NCI-H2196 treated with DMSO at 0.1 percent for 48 hours (cell line): ENCODE results near the gene PIP5K1C.

Source experiments
- DNase-seq: peaks from one replicate; lab custom pipeline; 2025; ENCODE audit not compliant: unreplicated experiment; lab: John Stamatoyannopoulos, UW

PIP5K1C gene

GRCh38 chr19:3700242-3701032 lies at the start of gene PIP5K1C:
TSS of gene PIP5K1C (minus strand) at chr19:3700468. CDS start at chr19:3700390, 78 bp downstream.
- DNase-seq: peak; percentile 78

GRCh38 chr19:3748965-3749364 lies 48.7 kb upstream of the PIP5K1C start:
- no peak for DNase-seq

- no peak for DNase-seq
These were observed 46.2 kb upstream of the PIP5K1C start for GRCh38 chr19:3746371-3747056.

GRCh38 chr19:3745363-3746045 lies 45.2 kb upstream of the PIP5K1C start:
- DNase-seq: no peak

- no peak for DNase-seq
These were observed 43.2 kb upstream of the PIP5K1C start for GRCh38 chr19:3743486-3743885.

GRCh38 chr19:3740431-3740830 lies 40.2 kb upstream of the PIP5K1C start:
- no peak for DNase-seq

GRCh38 chr19:3738477-3739220 lies 38.4 kb upstream of the PIP5K1C start:
- DNase-seq: no peak

GRCh38 chr19:3737487-3738205 lies 37.4 kb upstream of the PIP5K1C start:
- no peak for DNase-seq

- DNase-seq: no peak
These were observed 35.9 kb upstream of the PIP5K1C start for GRCh38 chr19:3736106-3736724.

GRCh38 chr19:3734310-3734600 lies 34.0 kb upstream of the PIP5K1C start:
- no peak for DNase-seq

- DNase-seq: no peak
These were observed 33.5 kb upstream of the PIP5K1C start for GRCh38 chr19:3733549-3734309.

- DNase-seq: no peak
These were observed 31.8 kb upstream of the PIP5K1C start for GRCh38 chr19:3732108-3732507.

- DNase-seq: no peak
These were observed 30.2 kb upstream of the PIP5K1C start for GRCh38 chr19:3730457-3730958.

- DNase-seq: peak; percentile 91
These were observed 25.5 kb upstream of the PIP5K1C start for GRCh38 chr19:3725640-3726310.

- DNase-seq: no peak
These were observed 24.9 kb upstream of the PIP5K1C start for GRCh38 chr19:3725121-3725520.

- DNase-seq: no peak
These were observed 23.6 kb upstream of the PIP5K1C start for GRCh38 chr19:3723883-3724282.

GRCh38 chr19:3723110-3723488 lies 22.8 kb upstream of the PIP5K1C start:
- DNase-seq: no peak

GRCh38 chr19:3722443-3723109 lies 22.3 kb upstream of the PIP5K1C start:
- DNase-seq: peak; percentile 30
